ENCODE measurements around the gene LYZL1.

GRCh38 chr10:29249018-29249417, 39.9 kb upstream of the LYZL1 start:
- no peak for TF ChIP-seq CTCF (conservative IDR thresholded peaks at IDR 0.05)
- TF ChIP-seq EZH2 (IDR thresholded peaks at IDR 0.05; ENCODE audit: low read depth), result no peak
